HG03571 (cell line): ENCODE data around the gene AANAT.

ENCODE experiments used
- ATAC-seq: cut with Tn5 transposase; IDR thresholded peaks from one replicate; pipeline ENCODE4 v1.9.1; 2021; ENCODE audit not compliant: unreplicated experiment

Gene AANAT

DNA sequence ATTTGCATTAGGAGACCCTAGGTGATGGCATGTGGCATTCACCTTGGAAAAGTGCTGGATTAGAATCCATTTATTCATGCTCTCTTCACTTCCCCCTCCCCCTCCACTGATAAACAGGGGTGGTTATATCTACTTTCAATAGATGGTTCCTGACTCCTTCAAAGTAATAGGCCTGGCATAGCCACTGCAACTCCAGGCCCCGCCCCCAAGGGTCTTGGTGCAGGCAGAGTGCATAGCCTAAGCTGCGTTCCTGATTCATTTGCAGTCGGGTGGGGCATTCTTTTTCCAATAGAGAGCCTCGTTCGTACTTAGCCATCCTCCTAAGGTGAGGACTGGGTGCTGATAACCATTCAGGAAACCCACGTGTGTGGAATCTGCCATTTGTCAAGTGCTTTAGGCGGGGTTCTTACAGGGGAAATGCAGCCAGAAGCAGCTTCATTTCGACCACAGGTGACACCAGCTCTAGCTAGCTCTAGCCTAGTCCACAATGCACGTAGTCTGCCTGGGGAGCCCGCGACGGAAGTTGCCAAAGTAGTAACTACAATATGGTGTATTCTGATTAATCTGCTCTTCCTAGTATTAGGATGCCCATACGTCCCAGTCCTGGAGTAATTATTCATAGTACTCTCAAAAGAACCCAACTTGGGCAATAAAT is 25.6 kb upstream of the AANAT start:
- no peak for ATAC-seq

DNA sequence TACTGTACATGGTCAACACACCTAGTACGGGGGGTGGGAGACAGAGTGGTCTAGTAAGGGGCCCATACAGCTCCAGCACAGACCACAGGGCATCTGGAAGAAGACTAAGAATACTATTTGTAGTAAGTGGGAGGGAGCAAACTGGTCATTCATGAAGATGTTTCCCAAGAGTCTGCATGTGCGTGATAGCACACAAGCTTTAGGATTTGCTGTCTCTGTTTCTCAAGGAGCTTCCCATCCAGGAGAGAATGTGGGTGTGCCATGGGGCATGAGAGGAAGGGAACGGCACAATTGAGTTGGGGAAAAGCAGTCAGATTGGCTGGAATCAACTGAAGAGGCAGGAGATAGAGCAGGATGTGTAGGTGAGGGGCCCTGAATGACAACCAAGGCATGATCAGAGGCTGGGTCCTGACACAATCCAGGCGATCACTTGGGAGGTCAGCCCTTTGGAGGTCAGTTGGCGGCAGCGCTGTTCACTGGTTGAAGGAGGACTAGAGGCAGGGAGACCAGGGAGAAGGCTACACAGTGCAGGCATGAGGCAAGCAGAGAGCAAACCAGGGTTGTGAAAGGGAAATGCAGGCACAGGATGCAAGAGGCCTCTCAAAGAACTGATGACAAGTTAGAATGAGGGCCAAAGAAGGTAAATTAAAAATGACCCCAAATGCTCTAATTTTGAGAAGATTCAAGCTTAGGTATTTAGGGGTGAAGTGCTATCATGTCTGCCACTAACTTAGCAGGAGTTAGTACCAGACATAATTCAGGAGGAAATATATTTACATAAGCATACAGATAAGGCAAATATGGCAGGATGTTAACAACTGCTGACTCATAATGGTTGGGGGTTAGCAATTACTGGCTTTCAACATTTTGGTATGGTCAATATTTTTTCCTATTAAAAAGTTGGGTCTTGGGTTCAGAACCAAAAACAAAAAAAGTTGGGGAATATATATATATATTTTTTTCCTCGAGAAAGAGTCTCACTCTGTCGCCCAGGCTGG is 24.8 kb upstream of the AANAT start:
- ATAC-seq: no peak

DNA sequence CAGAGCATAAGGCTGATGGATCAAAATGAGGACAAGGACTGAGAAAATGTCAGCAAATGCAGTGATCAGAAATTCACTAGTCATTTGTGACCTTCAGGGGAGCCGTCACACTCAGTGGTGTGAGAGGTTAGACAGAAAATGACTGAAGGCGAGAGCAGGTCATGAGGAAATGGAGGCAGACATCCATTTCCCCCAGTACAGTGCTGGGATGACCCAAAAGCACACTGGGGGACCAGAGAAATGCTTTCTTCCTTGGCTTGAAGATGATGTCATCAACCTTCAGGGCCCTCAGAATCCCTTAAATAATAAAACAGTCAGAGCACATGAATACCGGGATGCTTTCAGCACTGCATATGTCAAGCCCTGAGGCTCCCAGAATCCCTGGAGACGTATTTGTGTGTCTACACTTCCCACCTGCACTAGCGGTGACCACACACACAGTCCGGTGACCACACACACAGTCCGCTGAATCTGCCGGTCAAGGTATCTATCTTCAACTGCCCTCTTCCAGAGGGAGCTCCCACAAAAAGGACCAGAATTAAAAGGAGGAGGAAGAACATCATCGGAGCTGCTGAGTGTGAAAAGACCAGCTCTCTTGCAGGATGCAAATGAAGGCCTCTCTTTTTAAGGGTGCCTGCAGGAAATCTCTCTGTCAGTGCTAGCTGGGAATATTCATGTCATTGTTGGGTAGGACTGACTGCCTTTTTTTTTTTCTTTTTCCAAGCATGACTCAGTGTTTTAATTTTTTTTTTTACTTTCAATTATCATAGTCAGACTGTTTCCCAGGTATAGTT is 22.7 kb upstream of the AANAT start:
- no peak for ATAC-seq

DNA sequence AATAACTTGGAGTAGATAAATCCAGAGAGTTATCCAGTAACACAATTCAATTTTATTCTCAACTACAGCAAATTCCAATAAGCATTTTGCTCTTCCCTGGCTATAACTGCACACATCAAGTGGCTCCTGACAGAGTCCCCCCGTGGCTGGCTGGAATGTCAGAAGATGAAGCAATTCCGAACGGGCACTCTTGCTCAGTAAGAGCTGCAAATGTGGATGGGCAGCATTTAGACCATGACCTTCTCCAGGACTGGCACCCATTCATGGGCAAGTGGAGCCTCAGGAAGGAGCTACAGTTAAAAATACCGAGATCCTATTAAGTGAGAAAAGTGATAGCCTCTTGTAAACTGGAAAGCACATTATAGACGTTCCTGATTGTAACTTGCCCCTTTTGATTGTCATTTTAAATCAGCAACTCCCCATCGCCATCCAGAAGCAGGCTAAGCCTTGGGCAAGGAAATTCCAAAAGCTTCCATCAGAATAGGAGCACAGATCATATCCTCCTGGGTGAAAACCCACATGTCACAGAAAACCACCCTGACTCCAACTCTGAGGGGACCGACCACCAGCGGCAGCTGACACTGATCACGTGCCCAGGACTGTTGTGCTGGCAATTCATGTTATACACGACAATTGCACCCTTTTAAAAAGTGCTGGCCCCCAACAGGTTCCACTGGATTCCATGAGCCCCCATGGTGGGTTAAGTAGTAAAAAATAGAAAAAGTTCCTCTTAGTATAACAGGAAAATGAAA is 21.5 kb upstream of the AANAT start:
- ATAC-seq: no peak

- ATAC-seq: no peak
Observed at GRCh38 chr17:76446449-76447231, 20.8 kb upstream of the AANAT start.

DNA sequence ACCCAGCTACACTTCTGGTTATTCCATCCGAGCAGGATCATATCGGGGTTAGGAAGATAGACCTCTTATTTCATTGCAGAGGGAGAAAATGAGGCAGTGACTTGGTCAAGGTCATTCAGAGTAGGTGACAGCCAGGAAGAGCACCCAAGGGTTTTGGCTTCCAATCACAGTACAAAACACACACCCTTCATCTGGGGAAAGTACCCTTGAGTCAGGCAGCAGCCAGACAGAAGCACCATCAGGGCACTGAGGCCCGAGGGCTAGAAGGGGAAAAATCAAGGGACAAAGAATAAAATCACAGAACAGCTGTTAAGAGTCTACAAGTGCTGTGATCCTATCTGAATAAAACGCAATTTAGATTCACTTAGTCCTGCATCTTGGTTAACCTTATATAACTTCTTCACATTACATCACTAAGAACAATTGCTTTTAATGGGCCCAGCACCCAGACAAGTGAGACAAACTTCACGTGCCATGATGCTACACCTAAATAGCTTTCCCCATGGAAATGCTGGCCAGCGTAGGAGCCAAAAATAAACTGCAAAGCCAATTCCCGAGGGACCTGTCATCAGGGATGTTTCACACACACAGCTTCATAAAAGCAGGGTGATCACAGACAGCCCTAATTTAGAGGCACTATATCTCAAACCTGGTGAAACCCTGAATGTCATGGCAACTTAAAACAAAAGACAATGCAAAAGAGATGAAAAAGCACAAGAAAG is 19.3 kb upstream of the AANAT start:
- ATAC-seq: no peak

- no peak for ATAC-seq
Observed at GRCh38 chr17:76449126-76449525, 18.3 kb upstream of the AANAT start.

- ATAC-seq: no peak
Observed at GRCh38 chr17:76451506-76451905, 15.9 kb upstream of the AANAT start.

DNA sequence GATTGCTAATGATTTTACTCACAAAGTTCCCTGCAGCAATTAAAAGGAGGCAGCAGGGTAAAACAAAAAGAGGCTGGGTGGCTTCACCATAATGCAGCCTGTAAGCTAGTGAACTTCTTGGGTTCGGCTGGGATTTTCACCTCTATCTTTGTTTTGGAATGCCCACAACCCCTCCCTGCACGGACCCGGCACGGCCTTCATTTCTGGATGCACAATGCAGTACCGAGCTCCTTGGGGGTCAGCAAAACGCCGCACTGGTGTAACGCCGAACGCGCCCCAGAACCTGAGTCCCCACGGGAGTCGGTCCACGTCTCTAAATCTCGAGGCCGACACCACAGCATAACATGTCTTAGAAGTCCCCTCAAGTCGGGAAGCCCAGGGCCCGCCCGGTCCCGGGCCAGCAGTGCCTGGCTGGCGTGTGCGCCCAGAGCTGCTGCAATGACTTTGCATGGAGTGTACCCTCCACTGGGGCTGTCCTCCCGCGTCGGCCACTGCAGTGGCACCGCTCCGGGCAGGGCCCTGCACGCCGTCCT is 15.2 kb upstream of the AANAT start:
- peak; percentile 20 for ATAC-seq

GRCh38 chr17:76452660-76453430 is 14.6 kb upstream of the AANAT start, which contains the start of gene UBE2O:
TSS of gene UBE2O (minus strand) at chr17:76453152. CDS start at chr17:76453141, 11 bp downstream.
- ATAC-seq: peak; percentile 81

GRCh38 chr17:76453431-76453743 is 14.0 kb upstream of the AANAT start:
- no peak for ATAC-seq

DNA sequence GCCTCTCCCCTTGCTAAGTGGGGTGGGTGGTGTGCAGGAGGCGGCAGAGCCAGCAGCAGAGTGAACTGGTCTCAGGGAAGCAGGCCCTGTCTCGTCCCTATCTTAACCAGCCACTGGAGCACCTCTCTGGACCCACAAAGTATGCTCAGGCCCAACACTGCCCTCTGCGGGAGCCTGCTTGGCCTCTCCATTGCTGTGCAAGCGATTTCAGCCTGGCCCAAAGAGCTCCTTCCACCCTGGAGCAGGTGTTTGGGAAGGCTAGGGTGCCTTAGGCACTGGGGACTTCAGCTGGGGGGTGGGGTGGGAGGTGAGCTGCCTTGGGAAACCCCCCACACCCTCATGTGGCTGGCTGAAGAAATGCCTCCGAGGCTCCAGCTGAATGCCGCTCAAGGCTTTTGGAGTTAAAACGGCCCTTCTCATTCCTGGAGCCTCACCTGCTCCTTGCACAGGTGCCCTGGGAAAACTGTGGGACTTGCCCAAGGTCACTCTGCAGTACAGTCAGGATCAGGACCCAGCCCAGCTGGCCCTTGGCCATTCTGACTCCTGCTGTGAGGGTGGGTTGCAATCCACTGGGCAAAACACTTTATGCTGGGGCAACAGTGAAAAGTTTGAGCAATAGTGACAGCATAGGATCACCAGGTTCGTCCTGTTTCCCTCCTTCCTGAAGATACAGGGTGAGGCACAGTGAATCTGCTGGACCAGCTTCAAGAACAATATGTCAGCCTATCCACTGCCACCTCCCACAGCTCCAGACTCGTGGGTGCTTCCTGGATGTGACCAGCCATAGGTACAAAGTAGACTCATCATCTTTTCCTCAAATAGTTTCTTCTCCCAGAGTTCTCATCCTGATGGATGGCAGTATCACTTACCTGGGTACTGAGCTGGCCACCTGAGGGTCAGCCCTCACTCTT is 8.6 kb upstream of the AANAT start:
- ATAC-seq: no peak

GRCh38 chr17:76459674-76460073 is 7.7 kb upstream of the AANAT start:
- ATAC-seq: no peak

GRCh38 chr17:76461765-76462555 is 5.4 kb upstream of the AANAT start:
- no peak for ATAC-seq

DNA sequence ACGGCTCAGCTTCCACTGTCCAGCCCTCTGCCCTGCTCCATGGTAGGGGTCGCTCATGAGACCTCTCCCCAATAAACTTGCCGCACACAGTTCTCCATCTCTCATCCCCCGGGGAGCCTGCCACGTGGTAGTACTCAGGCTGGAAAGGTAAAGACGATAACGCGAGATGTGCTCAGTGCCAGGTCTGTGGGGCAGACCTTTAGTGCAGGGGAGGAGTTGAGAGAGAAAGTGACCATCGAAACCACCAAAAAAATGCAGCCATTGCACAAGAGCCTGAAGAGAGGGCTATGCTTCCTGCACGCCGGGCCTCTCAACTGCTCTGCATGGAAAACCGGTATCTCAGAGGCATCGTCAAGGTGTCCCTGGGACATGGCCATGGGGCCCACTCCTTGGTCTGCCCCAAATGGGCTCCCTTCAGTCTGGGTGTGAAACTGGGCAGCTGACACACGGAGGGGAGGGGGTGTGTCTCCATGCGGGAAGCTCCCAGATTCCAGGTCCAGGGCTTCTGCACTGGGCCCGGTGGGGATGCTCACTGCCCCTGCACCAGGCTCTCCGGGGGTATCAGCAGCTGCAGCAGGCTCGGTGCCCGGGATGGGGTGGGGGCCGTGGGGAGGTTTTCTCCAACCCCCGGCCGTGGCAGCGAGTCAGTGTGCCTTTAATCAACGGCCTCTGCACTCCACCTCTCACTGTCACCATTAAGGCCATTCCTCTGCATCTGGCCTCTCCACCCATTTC is 4.7 kb upstream of the AANAT start:
- no peak for ATAC-seq

DNA sequence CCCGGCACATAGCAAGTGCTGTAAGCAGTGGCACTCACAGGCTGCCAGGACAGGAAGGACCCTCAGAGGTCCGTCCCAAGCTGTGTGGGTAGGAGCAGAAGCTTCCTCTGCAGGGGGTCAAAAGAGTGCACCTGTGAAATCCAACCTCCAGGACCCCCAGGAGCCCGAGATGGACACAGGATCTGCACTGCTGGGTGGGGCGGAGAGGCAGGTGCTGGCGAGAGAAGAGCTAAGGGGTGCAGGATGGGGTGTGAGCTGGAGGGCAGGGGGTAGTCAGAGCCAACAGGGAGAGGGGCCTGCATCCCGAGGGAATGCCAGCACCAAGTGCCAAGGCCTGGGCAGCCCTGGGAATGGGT is 650 bp upstream of the AANAT start:
- no peak for ATAC-seq
